HCT116 (cell line): Measurements from ENCODE around the gene COASY. TPM values are rescaled to one million over a fixed set of nuclear protein-coding genes. Genes with fewer than 3 reads are reported as not detected.
A peak's percentile ranks its signal among the peaks of the same experiment; 100 is the strongest.

Experiments
- ATAC-seq: fragments of 200-7000 bp; cut with Tn5 transposase; 2 replicates; pipeline ENCODE4 v1.9.1; 2020; ENCODE audit warnings: mild to moderate bottlenecking, moderate library complexity
- BruUV-seq: library from RNA; stranded (reverse); fragments of 400-500 nt; replicated peaks from 2 replicates; lab custom pipeline; 2021; lab: Mats Ljungman, UMichigan
- CTCF ChIA-PET: fragments of 300-600 bp; sonication (Branson Sonifier 250); formaldehyde crosslinking; loops from one replicate; lab custom pipeline; 2021; ENCODE audit warnings: antibody characterized with exemption; lab: Charles Lee
- POLR2A ChIA-PET: fragments of 300-600, 350-600 bp; sonication (Branson Sonifier 250); formaldehyde crosslinking; loops from one replicate; lab custom pipeline; 2021; ENCODE audit warnings: antibody characterized with exemption; lab: Charles Lee
- RAD21 ChIA-PET, 2 experiments: fragments of 300-600 bp; sonication (Branson Sonifier 250); formaldehyde crosslinking; loops; one replicate each; lab custom pipeline; 2023; ENCODE audit warnings: low total read pairs in 2 of 2; ENCODE audit not compliant: uncharacterized antibody in 2 of 2, unreplicated experiment in 2 of 2, low non-redundant PET in 1 of 2; lab: Charles Lee
- DNase-seq: peaks from one replicate; pipeline ENCODE4 v3.0.0-alpha.2; 2010; ENCODE audit warnings: low read depth, low spot score
- H2AFZ ChIP-seq: fragments of 200-600 bp; shearing (Covaris generic), sonication (generic); 2 replicates; pipeline ENCODE4 v1.6.1; 2017; ENCODE audit warnings: low read depth, mixed run types, mixed read lengths, antibody characterized with exemption, low read length; ENCODE audit not compliant: poor library complexity, severe bottlenecking
- H3K27ac ChIP-seq: 2 replicates; pipeline ENCODE4 v1.5.1; 2012; ENCODE audit warnings: low read depth, low read length
- H3K27me3 ChIP-seq: fragments of 200-600 bp; sonication (generic); 2 replicates; pipeline ENCODE4 v1.6.1; 2016; ENCODE audit warnings: mixed run types, low read length, mixed read lengths; ENCODE audit not compliant: insufficient read depth
- H3K36me3 ChIP-seq, 2 experiments: fragments of 200-500 bp in 1 of 2; fragments of 200-600 bp in 1 of 2; sonication (Bioruptor generic) in 1 of 2; sonication (generic) in 1 of 2; 2 replicates each; pipeline versions ENCODE4 v1.5.1 to v1.6.1; 2014 to 2016; ENCODE audit warnings: low read length in 2 of 2, inconsistent platforms in 1 of 2, mixed read lengths in 1 of 2, mixed run types in 1 of 2; ENCODE audit not compliant: insufficient read depth in 2 of 2, control insufficient read depth in 1 of 2
- H3K4me1 ChIP-seq, 2 experiments: fragments of 200-600 bp in 1 of 2; sonication (generic) in 1 of 2; 2 replicates each; pipeline versions ENCODE4 v1.5.1 to v1.6.1; 2012 to 2017; ENCODE audit warnings: low read length in 2 of 2, inconsistent platforms in 1 of 2, mild to moderate bottlenecking in 1 of 2, mixed read lengths in 1 of 2, mixed run types in 1 of 2, moderate library complexity in 1 of 2; ENCODE audit not compliant: insufficient read depth in 2 of 2, control insufficient read depth in 1 of 2
- H3K4me2 ChIP-seq: fragments of 200-600 bp; sonication (generic); 2 replicates; pipeline ENCODE4 v1.6.1; 2017; ENCODE audit warnings: mixed run types, low read length, mixed read lengths
- H3K4me3 ChIP-seq, 2 experiments: fragments of 200-600 bp in 1 of 2; sonication (generic) in 1 of 2; replicated peaks in 1 of 2; 2 replicates each; pipeline ENCODE4 v1.5.1; 2011 to 2016; ENCODE audit warnings: low read length in 2 of 2, control low read depth in 1 of 2, low read depth in 1 of 2, mild to moderate bottlenecking in 1 of 2, mixed read lengths in 1 of 2, mixed run types in 1 of 2
- H3K79me2 ChIP-seq: fragments of 200-600 bp; sonication (generic); 2 replicates; pipeline ENCODE4 v1.6.1; 2017; ENCODE audit warnings: mild to moderate bottlenecking, mixed run types, low read length, moderate library complexity, mixed read lengths; ENCODE audit not compliant: insufficient read depth
- H3K9ac ChIP-seq: fragments of 200-600 bp; sonication (generic); 2 replicates; pipeline ENCODE4 v1.6.1; 2016; ENCODE audit warnings: low read length, mixed read lengths
- H3K9me2 ChIP-seq: fragments of 200-600 bp; sonication (generic), shearing (Covaris generic); 2 replicates; pipeline ENCODE4 v1.6.1; 2017; ENCODE audit warnings: mixed run types, mild to moderate bottlenecking, moderate library complexity; ENCODE audit not compliant: insufficient read depth
- H3K9me3 ChIP-seq, 2 experiments: fragments of 200-500 bp in 1 of 2; fragments of 200-600 bp in 1 of 2; sonication (Bioruptor generic) in 1 of 2; sonication (generic) in 1 of 2; 2 replicates each; pipeline ENCODE4 v1.6.1; 2014 to 2017; ENCODE audit warnings: low read length in 2 of 2, mixed read lengths in 2 of 2, inconsistent platforms in 1 of 2, low read depth in 1 of 2, mild to moderate bottlenecking in 1 of 2, mixed run types in 1 of 2, moderate library complexity in 1 of 2; ENCODE audit not compliant: control insufficient read depth in 1 of 2, insufficient read depth in 1 of 2
- H4K20me1 ChIP-seq: fragments of 200-600 bp; sonication (generic), shearing (Covaris generic); 2 replicates; pipeline ENCODE4 v1.6.1; 2017; ENCODE audit warnings: mixed run types, mild to moderate bottlenecking, moderate library complexity; ENCODE audit not compliant: insufficient read depth
- ATF3 ChIP-seq: IDR thresholded peaks from 2 replicates; pipeline ENCODE4 v1.6.1; 2012
- CEBPB ChIP-seq: IDR thresholded peaks from 2 replicates; pipeline ENCODE4 v1.6.1; 2012; ENCODE audit warnings: low read depth
- SIN3A ChIP-seq: IDR thresholded peaks from 2 replicates; pipeline ENCODE4 v1.6.1; 2012; ENCODE audit warnings: low read depth
- ZFX ChIP-seq: fragments of 450-650 bp; IDR thresholded peaks from 2 replicates; pipeline ENCODE4 v1.6.1; 2017
- intact Hi-C: fragments of 100-400 bp; cut with micrococcal nuclease; formaldehyde crosslinking; loops from 2 replicates; pipeline ENCODE4 v1.10.0; 2022
- total RNA-seq: library from RNA; stranded (reverse); gene quantifications from one replicate; pipeline ENCODE4 v1.2.1, GENCODE V29; 2021; ENCODE audit not compliant: unreplicated experiment

COASY gene
- total RNA-seq, 1 experiment from 2014 or later, result 137 TPM

- DNase-seq, result no peak
- H3K9me2 ChIP-seq, result no peaks in the 10 kb centered on the region
- TSS peak; percentile 72 for BruUV-seq
- ATAC-seq, result peak; percentile 41
- H3K9ac ChIP-seq, result peak overlapping the region; percentile 99
- H3K27ac ChIP-seq, result peak overlapping the region; percentile 89
- intact Hi-C loops, result no loop called here
- H3K27me3 ChIP-seq, result no peaks in the 10 kb centered on the region
- H3K4me3 ChIP-seq, result peak overlapping the region; percentile 99 to 100
- RAD21 ChIA-PET, result no interaction called here
- H3K9me3 ChIP-seq, result no peaks in the 10 kb centered on the region
- H3K4me2 ChIP-seq, result peak overlapping the region; percentile 99
- peaks cover 10 to 27% of the 10 kb centered on the region in 2 experiments; a peak in 3 of 4 replicates for H3K36me3 ChIP-seq
- CTCF ChIA-PET, result interaction anchor here (0.7 kb wide), 1 partner anchor 35 kb away, joined by 3 read pairs; no protein-coding TSS in a partner anchor
- no peak overlapping the region for H2AFZ ChIP-seq
- no peaks in the 10 kb centered on the region for H4K20me1 ChIP-seq
- TF ChIP-seq ZFX, result peak; percentile 92
- TF ChIP-seq ATF3, result no peak
- TF ChIP-seq, all 23 proteins: peak for 1
- Histone ChIP-seq H3K79me2 (peaks cover 34% of the 10 kb centered on the region), H3K4me1 (peaks cover 30 to 51% of the 10 kb centered on the region in 2 experiments)
- POLR2A ChIA-PET, result no interaction called here
Observed at GRCh38 chr17:42562388-42563142, 617 bp downstream of the COASY start.

GRCh38 chr17:42563143-42563509 lies 1.2 kb downstream of the COASY start:
- POLR2A ChIA-PET, result no interaction called here
- RAD21 ChIA-PET, result no interaction called here
- H3K4me2 ChIP-seq, result peak overlapping the region; percentile 99
- peak overlapping the region; percentile 89 for H3K27ac ChIP-seq
- peak overlapping the region; percentile 99 for H3K9ac ChIP-seq
- no peaks in the 10 kb centered on the region for H3K9me3 ChIP-seq
- no peak overlapping the region for H2AFZ ChIP-seq
- no peak for DNase-seq
- H3K4me3 ChIP-seq, result peak overlapping the region; percentile 99 to 100
- intact Hi-C loops, result no loop called here
- no peak for TF ChIP-seq CEBPB
- 0 out of 2 replicates have a peak, but pooled peaks have one; percentile 17 for TF ChIP-seq SIN3A
- peaks cover 10 to 27% of the 10 kb centered on the region in 2 experiments; a peak in 3 of 4 replicates for H3K36me3 ChIP-seq
- no peaks in the 10 kb centered on the region for H3K27me3 ChIP-seq
- CTCF ChIA-PET, result interaction anchor here (0.7 kb wide), 1 partner anchor 36 kb away, joined by 3 read pairs; no protein-coding TSS in a partner anchor
- no peaks in the 10 kb centered on the region for H4K20me1 ChIP-seq
- BruUV-seq, result no TSS peak
- H3K9me2 ChIP-seq, result no peaks in the 10 kb centered on the region
- peaks cover 30 to 55% of the 10 kb centered on the region in 2 experiments for H3K4me1 ChIP-seq
- peaks cover 39% of the 10 kb centered on the region for H3K79me2 ChIP-seq
- ATAC-seq, result no peak
